GM18505 (cell line): Measurements from ENCODE around the gene TNPO1.

ENCODE experiments used
- ATAC-seq: cut with Tn5 transposase; IDR thresholded peaks from one replicate; pipeline ENCODE4 v1.9.1; 2021; ENCODE audit not compliant: unreplicated experiment
- POLR2A ChIP-seq: IDR thresholded peaks from 4 replicates; pipeline ENCODE4 v1.6.1; 2011; ENCODE audit warnings: borderline replicate concordance; ENCODE audit not compliant: insufficient read depth, insufficient read length; ENCODE audit errors: extremely low read depth

Gene TNPO1

GRCh38 chr5:72852356-72852755 is 35.9 kb downstream of the TNPO1 start:
- TF ChIP-seq POLR2A, result no peak
- no peak for ATAC-seq

GRCh38 chr5:72854419-72854818 is 38.0 kb downstream of the TNPO1 start:
- no peak for ATAC-seq
- TF ChIP-seq POLR2A, result no peak

- no peak for TF ChIP-seq POLR2A
- no peak for ATAC-seq
Measured at GRCh38 chr5:72855821-72856220, 39.4 kb downstream of the TNPO1 start.

GRCh38 chr5:72857396-72857795 is 40.9 kb downstream of the TNPO1 start:
- TF ChIP-seq POLR2A, result no peak
- no peak for ATAC-seq

- TF ChIP-seq POLR2A, result no peak
Measured at GRCh38 chr5:72859127-72859526, 42.7 kb downstream of the TNPO1 start.

GRCh38 chr5:72860499-72860898 is 44.0 kb downstream of the TNPO1 start:
- no peak for ATAC-seq
- TF ChIP-seq POLR2A, result no peak

More at GRCh38 chr5:72859127-72859526, 42.7 kb downstream of the TNPO1 start:
- ATAC-seq, result no peak

GRCh38 chr5:72871366-72872024 is 55.0 kb downstream of the TNPO1 start:
- no peak for ATAC-seq
- no peak for TF ChIP-seq POLR2A

- TF ChIP-seq POLR2A, result no peak
- ATAC-seq, result no peak
Measured at GRCh38 chr5:72878854-72879253, 62.4 kb downstream of the TNPO1 start.

- TF ChIP-seq POLR2A, result no peak
Measured at GRCh38 chr5:72882989-72883388, 66.5 kb downstream of the TNPO1 start.

GRCh38 chr5:72883850-72884249 is 67.4 kb downstream of the TNPO1 start:
- TF ChIP-seq POLR2A, result no peak
- no peak for ATAC-seq

More at GRCh38 chr5:72882989-72883388, 66.5 kb downstream of the TNPO1 start:
- no peak for ATAC-seq

GRCh38 chr5:72884892-72885291 is 68.4 kb downstream of the TNPO1 start:
- TF ChIP-seq POLR2A, result no peak
- ATAC-seq, result no peak

- TF ChIP-seq POLR2A, result no peak
- no peak for ATAC-seq
Measured at GRCh38 chr5:72885824-72886223, 69.4 kb downstream of the TNPO1 start.

GRCh38 chr5:72888595-72888994 is 72.1 kb downstream of the TNPO1 start:
- TF ChIP-seq POLR2A, result no peak
- ATAC-seq, result no peak

- no peak for TF ChIP-seq POLR2A
- ATAC-seq, result no peak
Measured at GRCh38 chr5:72889324-72889723, 72.9 kb downstream of the TNPO1 start.

- no peak for ATAC-seq
- TF ChIP-seq POLR2A, result no peak
Measured at GRCh38 chr5:72892846-72893245, 76.4 kb downstream of the TNPO1 start.
